Left lung (tissue), 10 donors: ENCODE data around the gene RNF144A. TPM values are rescaled to one million over a fixed set of nuclear protein-coding genes. Genes with fewer than 3 reads are reported as not detected.

Source experiments
- ATAC-seq: fragments of 200-7000 bp; cut with Tn5 transposase; one replicate; pipeline ENCODE4 v1.9.1; 2020; ENCODE audit warnings: moderate library complexity
- DNase-seq, 4 donors: peaks; one replicate each; pipeline ENCODE4 v3.0.0-alpha.2; 2013 to 2020
- H3K27ac ChIP-seq, 2 donors: fragments of 200-600 bp; sonication (generic) in 1 of 2; one replicate each; pipeline versions ENCODE4 v1.5.0 to v1.8.0; 2020 to 2021
- H3K27me3 ChIP-seq, 2 donors: fragments of 200-600 bp; sonication (generic) in 1 of 2; one replicate each; pipeline versions ENCODE4 v1.5.0 to v1.8.0; 2020 to 2021
- H3K36me3 ChIP-seq, 2 donors: fragments of 200-600 bp; sonication (generic) in 1 of 2; one replicate each; pipeline versions ENCODE4 v1.5.0 to v1.8.0; 2020 to 2021
- H3K4me1 ChIP-seq, 2 donors: fragments of 200-600 bp; one replicate each; pipeline ENCODE4 v1.8.0; 2021
- H3K4me3 ChIP-seq, 2 donors: fragments of 200-600 bp; sonication (generic) in 1 of 2; one replicate each; pipeline versions ENCODE4 v1.5.0 to v1.8.0; 2020 to 2021; ENCODE audit warnings: mild to moderate bottlenecking in 1 of 2
- H3K9me3 ChIP-seq, 2 donors: fragments of 200-600 bp; sonication (generic) in 1 of 2; one replicate each; pipeline versions ENCODE4 v1.5.0 to v1.8.0; 2020 to 2021
- intact Hi-C, 2 donors: fragments of 100-400 bp; cut with DNase I; formaldehyde crosslinking; loops; one replicate each; pipeline versions ENCODE4 v1.11.2 to v1.14.2; 2022
- polyA plus RNA-seq, 6 donors: library from polyadenylated mRNA; unstranded; fragments of 120-200 nt; gene quantifications; one replicate each; pipeline ENCODE4 v1.2.1, GENCODE V29; 2013; ENCODE audit not compliant: insufficient read length in 6 of 6
- total RNA-seq, 2 donors: library from RNA; stranded (reverse); fragmentation: NEBNext Ultra II Directional; extraction: Animal tissue kit (Norgen Biotek cat#: 25700); gene quantifications; one replicate each; pipeline ENCODE4 v1.2.1, GENCODE V29; 2021
- TF ChIP-seq, protein P1 (sequence below), 2 donors: fragments of 200-600 bp; sonication (generic) in 1 of 2; IDR thresholded peaks; one replicate each; pipeline versions ENCODE4 v1.5.0 to v1.8.0; 2021; ENCODE audit warnings: antibody characterized with exemption in 2 of 2
- donor health status: DM: no; HTN: yes; CAD: no.
- donor health status: DM: no; HTN: no; CAD: no.

Gene RNF144A
- total and polyA plus RNA-seq, 8 donors, result 9.9 to 36.5 (median 30.7) TPM

DNA sequence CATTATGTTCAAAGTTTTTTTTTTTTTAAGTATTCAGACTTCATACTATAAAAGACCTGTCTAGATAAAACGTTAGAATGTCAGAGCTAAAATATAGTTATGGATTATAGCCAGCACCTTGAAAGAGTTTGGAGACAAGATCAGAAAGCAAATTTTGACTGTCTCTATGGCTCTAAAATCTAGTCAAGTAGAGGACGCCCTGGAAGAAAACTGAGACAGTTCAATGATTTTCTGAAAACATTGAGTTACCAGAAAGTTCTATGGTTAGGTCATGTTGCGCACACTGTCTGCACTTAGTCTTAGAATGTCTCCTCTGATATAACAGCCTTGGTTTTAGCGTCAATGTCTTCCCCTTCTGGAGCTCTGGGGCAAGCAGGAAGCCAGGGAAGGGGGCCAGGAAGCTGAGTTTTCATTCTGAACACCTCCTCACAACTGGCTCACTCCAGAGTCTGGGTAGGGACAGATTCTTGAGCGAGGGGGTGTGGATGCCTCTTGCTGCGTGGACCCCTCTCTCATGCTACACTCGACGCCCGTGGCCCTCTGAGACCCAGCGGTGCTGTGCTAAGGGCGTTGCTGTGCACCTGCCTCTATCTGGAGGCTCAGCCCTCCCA, 99.5 kb downstream of the RNF144A start:
- H3K4me1 ChIP-seq, result peaks cover 0 to 17% of the 10 kb centered on the region in 2 donors
- TF ChIP-seq, protein P1, sequence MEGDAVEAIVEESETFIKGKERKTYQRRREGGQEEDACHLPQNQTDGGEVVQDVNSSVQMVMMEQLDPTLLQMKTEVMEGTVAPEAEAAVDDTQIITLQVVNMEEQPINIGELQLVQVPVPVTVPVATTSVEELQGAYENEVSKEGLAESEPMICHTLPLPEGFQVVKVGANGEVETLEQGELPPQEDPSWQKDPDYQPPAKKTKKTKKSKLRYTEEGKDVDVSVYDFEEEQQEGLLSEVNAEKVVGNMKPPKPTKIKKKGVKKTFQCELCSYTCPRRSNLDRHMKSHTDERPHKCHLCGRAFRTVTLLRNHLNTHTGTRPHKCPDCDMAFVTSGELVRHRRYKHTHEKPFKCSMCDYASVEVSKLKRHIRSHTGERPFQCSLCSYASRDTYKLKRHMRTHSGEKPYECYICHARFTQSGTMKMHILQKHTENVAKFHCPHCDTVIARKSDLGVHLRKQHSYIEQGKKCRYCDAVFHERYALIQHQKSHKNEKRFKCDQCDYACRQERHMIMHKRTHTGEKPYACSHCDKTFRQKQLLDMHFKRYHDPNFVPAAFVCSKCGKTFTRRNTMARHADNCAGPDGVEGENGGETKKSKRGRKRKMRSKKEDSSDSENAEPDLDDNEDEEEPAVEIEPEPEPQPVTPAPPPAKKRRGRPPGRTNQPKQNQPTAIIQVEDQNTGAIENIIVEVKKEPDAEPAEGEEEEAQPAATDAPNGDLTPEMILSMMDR (IDR thresholded peaks at IDR 0.05), result no peak
- DNase-seq (no peak), ATAC-seq (no peak)
- intact Hi-C loops, result no loop called here
- H3K9me3 ChIP-seq, result no peaks in the 10 kb centered on the region
- H3K27me3 ChIP-seq, result no peaks in the 10 kb centered on the region
- H3K4me3 ChIP-seq, result no peak overlapping the region
- no peak overlapping the region for H3K27ac ChIP-seq
- peaks cover 0 to 10% of the 10 kb centered on the region in 2 donors for H3K36me3 ChIP-seq

DNA sequence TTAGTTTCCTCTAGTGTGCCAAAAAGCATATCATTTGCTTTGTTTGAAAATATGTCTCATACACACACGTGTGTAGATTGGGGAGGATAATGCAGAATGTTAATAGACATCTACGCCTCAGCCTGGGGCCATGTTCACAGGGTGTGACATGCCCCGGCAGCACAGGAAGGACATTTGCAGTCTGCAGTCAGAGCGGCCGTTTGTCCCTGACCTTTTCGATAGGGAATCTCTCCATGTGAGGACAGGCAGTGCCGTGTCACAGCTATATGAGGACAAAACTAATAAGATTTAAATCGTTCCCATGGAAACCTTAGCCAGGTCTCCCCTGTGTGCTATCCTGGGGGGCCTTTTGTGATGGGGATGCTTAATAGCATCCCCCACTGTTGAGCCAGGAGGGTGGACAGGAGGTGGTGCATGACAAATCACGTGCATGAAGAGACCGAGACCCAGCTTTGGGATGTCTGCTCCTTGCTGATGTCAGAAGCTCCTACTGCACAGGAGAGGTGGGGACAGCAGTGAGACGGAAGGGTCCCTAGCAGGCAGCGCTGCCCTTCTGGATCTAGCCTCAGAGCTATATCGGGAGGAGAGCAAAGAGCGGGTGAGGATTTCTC, 100.6 kb downstream of the RNF144A start:
- no peak for ATAC-seq
- H3K27me3 ChIP-seq, result no peaks in the 10 kb centered on the region
- DNase-seq, result no peak
- peaks cover 0 to 17% of the 10 kb centered on the region in 2 donors for H3K4me1 ChIP-seq
- H3K36me3 ChIP-seq, result peaks cover 0 to 10% of the 10 kb centered on the region in 2 donors
- TF ChIP-seq, protein P1 (IDR thresholded peaks at IDR 0.05), result no peak
- H3K4me3 ChIP-seq, result no peak overlapping the region
- H3K27ac ChIP-seq, result no peak overlapping the region
- no peaks in the 10 kb centered on the region for H3K9me3 ChIP-seq
- intact Hi-C loops, result no loop called here

DNA sequence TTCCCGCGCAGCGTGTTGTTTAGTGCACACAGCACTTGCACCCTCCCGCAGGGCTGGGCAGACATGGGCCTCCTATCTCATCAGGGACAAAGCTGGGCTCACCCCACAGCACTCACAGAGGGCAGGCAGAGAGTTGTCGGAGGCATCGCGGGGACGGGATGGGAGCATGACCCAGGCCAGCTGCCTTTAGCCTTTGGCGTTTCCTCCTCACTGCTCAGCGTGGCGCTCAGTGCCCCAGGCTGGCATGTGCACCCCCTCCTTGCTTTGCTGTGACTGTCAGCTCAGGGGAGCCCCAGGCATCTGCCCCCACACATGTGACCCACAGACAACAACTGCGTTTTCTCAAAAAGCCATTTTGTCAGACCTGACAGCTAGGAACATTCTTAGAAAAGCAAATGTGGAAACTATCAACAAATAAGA, 101.1 kb downstream of the RNF144A start:
- Histone ChIP-seq H3K27me3 (no peaks in the 10 kb centered on the region), H3K36me3 (peaks cover 0 to 10% of the 10 kb centered on the region in 2 donors), H3K4me3 (no peak overlapping the region), H3K27ac (no peak overlapping the region), H3K4me1 (peaks cover 0 to 17% of the 10 kb centered on the region in 2 donors), H3K9me3 (no peaks in the 10 kb centered on the region)
- TF ChIP-seq, protein P1 (IDR thresholded peaks at IDR 0.05), result no peak
- ATAC-seq, result no peak
- DNase-seq, result no peak
- intact Hi-C loops, result no loop called here

DNA sequence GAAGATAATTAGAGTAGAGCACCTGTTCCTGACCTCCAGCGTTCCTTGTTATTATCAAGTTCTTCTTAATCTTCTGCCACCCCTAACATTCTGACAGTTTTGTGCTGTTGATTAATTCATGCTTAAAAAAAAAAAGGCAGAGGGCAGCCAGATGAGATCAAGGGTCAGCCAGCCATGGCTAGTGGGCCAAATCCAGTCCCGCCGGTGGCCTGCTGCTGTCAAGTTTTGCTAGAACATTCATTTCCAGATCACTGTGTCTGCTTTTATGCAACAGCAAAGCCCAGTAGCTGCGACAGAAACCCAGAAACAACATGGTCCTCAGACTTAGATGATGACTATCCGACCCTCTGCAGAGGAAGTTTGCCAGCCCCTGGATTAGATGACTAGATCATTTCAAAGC, 101.6 kb downstream of the RNF144A start:
- DNase-seq (no peak), ATAC-seq (no peak)
- peaks cover 0 to 15% of the 10 kb centered on the region in 2 donors for H3K4me1 ChIP-seq
- H3K4me3 ChIP-seq, result no peak overlapping the region
- peaks cover 0 to 10% of the 10 kb centered on the region in 2 donors for H3K36me3 ChIP-seq
- no peak overlapping the region for H3K27ac ChIP-seq
- intact Hi-C loops, result no loop called here
- TF ChIP-seq, protein P1 (IDR thresholded peaks at IDR 0.05), result no peak
- H3K27me3 ChIP-seq, result no peaks in the 10 kb centered on the region
- no peaks in the 10 kb centered on the region for H3K9me3 ChIP-seq

DNA sequence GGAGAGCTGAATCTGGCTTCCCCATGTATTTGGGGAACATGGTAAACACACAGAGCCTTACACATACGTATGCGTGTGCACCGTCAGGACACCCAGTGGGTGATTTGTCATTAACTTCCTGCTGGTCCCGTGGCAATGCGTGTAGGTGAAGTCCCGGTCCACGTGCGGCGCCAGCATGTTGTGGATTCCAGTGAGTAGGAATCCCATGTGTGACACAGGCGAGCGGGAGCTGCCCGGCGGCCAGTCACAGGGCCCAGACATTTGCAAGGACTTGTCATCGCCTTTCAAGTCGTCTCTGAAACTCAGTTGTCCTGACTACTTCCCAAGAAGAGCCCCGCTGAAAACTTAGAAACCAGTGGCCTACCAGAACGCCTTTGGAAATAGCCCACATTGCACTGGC, 102.0 kb downstream of the RNF144A start:
- H3K4me1 ChIP-seq, result peaks cover 0 to 11% of the 10 kb centered on the region in 2 donors
- TF ChIP-seq, protein P1 (IDR thresholded peaks at IDR 0.05), result no peak
- H3K27me3 ChIP-seq, result no peaks in the 10 kb centered on the region
- H3K9me3 ChIP-seq, result no peaks in the 10 kb centered on the region
- ATAC-seq, result no peak
- H3K4me3 ChIP-seq, result no peak overlapping the region
- H3K36me3 ChIP-seq, result peaks cover 0 to 10% of the 10 kb centered on the region in 2 donors
- intact Hi-C loops, result no loop called here
- no peak overlapping the region for H3K27ac ChIP-seq
- no peak for DNase-seq
